ENCODE data around the gene BCL11A. TPM values are rescaled to one million over a fixed set of nuclear protein-coding genes. Genes with fewer than 3 reads are reported as not detected.

Gene BCL11A
- total and polyA plus RNA-seq, 2 experiments from 2014 or later = 57.5 to 77.6 TPM

DNA sequence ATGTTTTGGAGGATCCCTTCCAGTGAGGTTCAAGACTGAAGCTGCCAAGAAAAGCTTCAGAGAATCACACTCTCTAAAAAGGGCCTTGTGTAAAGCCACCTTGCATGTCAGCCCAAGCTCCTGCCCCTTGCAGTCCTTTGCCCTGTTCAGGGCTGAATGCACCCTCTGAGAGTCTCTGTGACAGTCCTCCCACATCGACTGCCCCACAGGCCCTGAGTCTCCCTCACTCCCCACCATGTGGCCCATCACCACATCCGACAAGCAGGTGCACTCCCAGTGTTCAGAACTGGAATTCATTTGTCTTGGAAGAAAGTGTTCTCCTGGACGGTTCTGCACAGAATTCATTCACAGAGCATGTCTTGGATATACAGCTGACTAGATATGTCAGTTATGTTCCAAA is 31.0 kb downstream of the BCL11A start:
- no peak overlapping the region for H3K27ac Mint-ChIP-seq
- H3K79me2 ChIP-seq (replicated peaks; ENCODE audit: insufficient read depth) = peaks cover 99% of the 10 kb centered on the region
- ATAC-seq = no peak; the same call in 1 of the 3 replicates

DNA sequence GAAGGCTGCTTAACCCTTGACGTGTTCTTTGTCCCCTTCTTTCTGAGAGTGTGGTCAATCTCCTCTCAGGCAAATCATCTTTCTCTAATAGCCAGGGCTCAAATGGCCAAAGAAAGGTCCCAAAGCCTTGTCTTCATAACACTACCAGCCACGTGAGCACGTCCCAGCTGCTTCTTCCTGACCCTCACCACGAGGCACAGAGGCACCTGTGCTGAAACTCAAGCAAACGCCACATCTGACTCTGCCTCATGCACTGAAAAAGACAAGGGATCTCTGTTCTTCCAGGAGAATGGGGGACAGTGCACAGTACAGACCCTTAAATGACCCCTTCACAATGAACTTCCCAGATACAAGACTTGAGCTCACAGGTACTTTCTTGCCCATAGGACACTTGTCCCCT is 31.8 kb downstream of the BCL11A start:
- no peak for DNase-seq (ENCODE audit: low spot score)
- H3K4me1 Mint-ChIP-seq = peaks cover 86% of the 10 kb centered on the region
- no peaks in the 10 kb centered on the region for H3F3A ChIP-seq (replicated peaks; ENCODE audit: low read depth)
- H3K27me3 ChIP-seq (ENCODE audit: insufficient read depth) = no peaks in the 10 kb centered on the region
- H3K27ac ChIP-seq (ENCODE audit: low read depth) = peak overlapping the region; percentile 91; the same call in 1 of the 2 replicates
- H3K79me2 ChIP-seq (replicated peaks; ENCODE audit: insufficient read depth) = peaks cover 99% of the 10 kb centered on the region
- H3K36me3 ChIP-seq (ENCODE audit: insufficient read depth) = 0 out of 2 replicates have a peak, but pooled peaks cover 3% of the 10 kb centered on the region
- peak overlapping the region; percentile 17; the same call in 1 of the 3 replicates for H3K4me3 Mint-ChIP-seq
- no peak overlapping the region; the same call in 1 of the 2 replicates for H3K4me2 ChIP-seq
- H3K36me3 Mint-ChIP-seq (ENCODE audit: low read depth) = peaks cover 18% of the 10 kb centered on the region
- no peaks in the 10 kb centered on the region for H3K9me2 ChIP-seq (ENCODE audit: insufficient read depth)
- H3K4me1 ChIP-seq (ENCODE audit: insufficient read depth) = peaks cover 93% of the 10 kb centered on the region
- peaks cover 8% of the 10 kb centered on the region for H3K27me3 Mint-ChIP-seq (ENCODE audit: insufficient read depth, low read depth, poor library complexity)
- peaks cover 31% of the 10 kb centered on the region for H4K20me1 ChIP-seq (replicated peaks; ENCODE audit: insufficient read depth)
- no peaks in the 10 kb centered on the region for H3K9me3 Mint-ChIP-seq
- no peak overlapping the region for H2AFZ ChIP-seq
- TF ChIP-seq, protein P1, sequence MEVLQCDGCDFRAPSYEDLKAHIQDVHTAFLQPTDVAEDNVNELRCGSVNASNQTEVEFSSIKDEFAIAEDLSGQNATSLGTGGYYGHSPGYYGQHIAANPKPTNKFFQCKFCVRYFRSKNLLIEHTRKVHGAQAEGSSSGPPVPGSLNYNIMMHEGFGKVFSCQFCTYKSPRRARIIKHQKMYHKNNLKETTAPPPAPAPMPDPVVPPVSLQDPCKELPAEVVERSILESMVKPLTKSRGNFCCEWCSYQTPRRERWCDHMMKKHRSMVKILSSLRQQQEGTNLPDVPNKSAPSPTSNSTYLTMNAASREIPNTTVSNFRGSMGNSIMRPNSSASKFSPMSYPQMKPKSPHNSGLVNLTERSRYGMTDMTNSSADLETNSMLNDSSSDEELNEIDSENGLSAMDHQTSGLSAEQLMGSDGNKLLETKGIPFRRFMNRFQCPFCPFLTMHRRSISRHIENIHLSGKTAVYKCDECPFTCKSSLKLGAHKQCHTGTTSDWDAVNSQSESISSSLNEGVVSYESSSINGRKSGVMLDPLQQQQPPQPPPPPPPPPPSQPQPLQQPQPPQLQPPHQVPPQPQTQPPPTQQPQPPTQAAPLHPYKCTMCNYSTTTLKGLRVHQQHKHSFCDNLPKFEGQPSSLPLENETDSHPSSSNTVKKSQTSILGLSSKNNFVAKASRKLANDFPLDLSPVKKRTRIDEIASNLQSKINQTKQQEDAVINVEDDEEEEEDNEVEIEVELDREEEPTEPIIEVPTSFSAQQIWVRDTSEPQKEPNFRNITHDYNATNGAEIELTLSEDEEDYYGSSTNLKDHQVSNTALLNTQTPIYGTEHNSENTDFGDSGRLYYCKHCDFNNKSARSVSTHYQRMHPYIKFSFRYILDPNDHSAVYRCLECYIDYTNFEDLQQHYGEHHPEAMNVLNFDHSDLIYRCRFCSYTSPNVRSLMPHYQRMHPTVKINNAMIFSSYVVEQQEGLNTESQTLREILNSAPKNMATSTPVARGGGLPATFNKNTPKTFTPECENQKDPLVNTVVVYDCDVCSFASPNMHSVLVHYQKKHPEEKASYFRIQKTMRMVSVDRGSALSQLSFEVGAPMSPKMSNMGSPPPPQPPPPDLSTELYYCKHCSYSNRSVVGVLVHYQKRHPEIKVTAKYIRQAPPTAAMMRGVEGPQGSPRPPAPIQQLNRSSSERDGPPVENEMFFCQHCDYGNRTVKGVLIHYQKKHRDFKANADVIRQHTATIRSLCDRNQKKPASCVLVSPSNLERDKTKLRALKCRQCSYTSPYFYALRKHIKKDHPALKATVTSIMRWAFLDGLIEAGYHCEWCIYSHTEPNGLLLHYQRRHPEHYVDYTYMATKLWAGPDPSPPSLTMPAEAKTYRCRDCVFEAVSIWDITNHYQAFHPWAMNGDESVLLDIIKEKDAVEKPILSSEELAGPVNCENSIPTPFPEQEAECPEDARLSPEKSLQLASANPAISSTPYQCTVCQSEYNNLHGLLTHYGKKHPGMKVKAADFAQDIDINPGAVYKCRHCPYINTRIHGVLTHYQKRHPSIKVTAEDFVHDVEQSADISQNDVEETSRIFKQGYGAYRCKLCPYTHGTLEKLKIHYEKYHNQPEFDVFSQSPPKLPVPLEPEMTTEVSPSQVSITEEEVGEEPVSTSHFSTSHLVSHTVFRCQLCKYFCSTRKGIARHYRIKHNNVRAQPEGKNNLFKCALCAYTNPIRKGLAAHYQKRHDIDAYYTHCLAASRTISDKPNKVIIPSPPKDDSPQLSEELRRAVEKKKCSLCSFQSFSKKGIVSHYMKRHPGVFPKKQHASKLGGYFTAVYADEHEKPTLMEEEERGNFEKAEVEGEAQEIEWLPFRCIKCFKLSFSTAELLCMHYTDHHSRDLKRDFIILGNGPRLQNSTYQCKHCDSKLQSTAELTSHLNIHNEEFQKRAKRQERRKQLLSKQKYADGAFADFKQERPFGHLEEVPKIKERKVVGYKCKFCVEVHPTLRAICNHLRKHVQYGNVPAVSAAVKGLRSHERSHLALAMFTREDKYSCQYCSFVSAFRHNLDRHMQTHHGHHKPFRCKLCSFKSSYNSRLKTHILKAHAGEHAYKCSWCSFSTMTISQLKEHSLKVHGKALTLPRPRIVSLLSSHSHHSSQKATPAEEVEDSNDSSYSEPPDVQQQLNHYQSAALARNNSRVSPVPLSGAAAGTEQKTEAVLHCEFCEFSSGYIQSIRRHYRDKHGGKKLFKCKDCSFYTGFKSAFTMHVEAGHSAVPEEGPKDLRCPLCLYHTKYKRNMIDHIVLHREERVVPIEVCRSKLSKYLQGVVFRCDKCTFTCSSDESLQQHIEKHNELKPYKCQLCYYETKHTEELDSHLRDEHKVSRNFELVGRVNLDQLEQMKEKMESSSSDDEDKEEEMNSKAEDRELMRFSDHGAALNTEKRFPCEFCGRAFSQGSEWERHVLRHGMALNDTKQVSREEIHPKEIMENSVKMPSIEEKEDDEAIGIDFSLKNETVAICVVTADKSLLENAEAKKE (CRISPR knock-in tag; IDR thresholded peaks at IDR 0.05) = no peak
- TF ChIP-seq EZH2 (IDR thresholded peaks at IDR 0.05; ENCODE audit: low read depth, unreplicated experiment) (no peak), STAT1 (IDR thresholded peaks at IDR 0.05; ENCODE audit: unreplicated experiment) (no peak), EZH2phosphoT487 (IDR thresholded peaks at IDR 0.05; ENCODE audit: unreplicated experiment) (no peak), CREB1 (CRISPR knock-in tag; IDR thresholded peaks at IDR 0.05; ENCODE audit: low read depth) (no peak), POLR2AphosphoS5 (IDR thresholded peaks at IDR 0.05; ENCODE audit: low read depth) (no peak)
- peak overlapping the region; percentile 66 for H3K27ac Mint-ChIP-seq
- H3K4me3 ChIP-seq = no peak overlapping the region
- ATAC-seq = no peak; the same call in 2 of the 3 replicates

More for the DNA sequence above, 31.0 kb downstream of the BCL11A start:
- Histone ChIP-seq H3K9me2 (ENCODE audit: insufficient read depth) (no peaks in the 10 kb centered on the region), H3K4me2 (no peak overlapping the region), H3K27ac (ENCODE audit: low read depth) (peak overlapping the region; percentile 91; the same call in 1 of the 2 replicates), H3K4me3 (no peak overlapping the region), H3F3A (replicated peaks; ENCODE audit: low read depth) (no peaks in the 10 kb centered on the region), H3K27me3 (ENCODE audit: insufficient read depth) (no peaks in the 10 kb centered on the region), H4K20me1 (replicated peaks; ENCODE audit: insufficient read depth) (peaks cover 38% of the 10 kb centered on the region), H3K4me1 (ENCODE audit: insufficient read depth) (peaks cover 91% of the 10 kb centered on the region), H2AFZ (no peak overlapping the region), H3K36me3 (ENCODE audit: insufficient read depth) (0 out of 2 replicates have a peak, but pooled peaks cover 3% of the 10 kb centered on the region)
- no peak overlapping the region for H3K4me3 Mint-ChIP-seq
- H3K27me3 Mint-ChIP-seq (ENCODE audit: insufficient read depth, low read depth, poor library complexity) = peaks cover 5% of the 10 kb centered on the region
- peaks cover 17% of the 10 kb centered on the region for H3K36me3 Mint-ChIP-seq (ENCODE audit: low read depth)
- no peak for TF ChIP-seq ZNF114 (CRISPR knock-in tag; IDR thresholded peaks at IDR 0.05)
- no peak for TF ChIP-seq NANOG (IDR thresholded peaks at IDR 0.05; ENCODE audit: borderline replicate concordance)
- TF ChIP-seq JUNB (IDR thresholded peaks at IDR 0.05; ENCODE audit: unreplicated experiment) = no peak
- peaks cover 87% of the 10 kb centered on the region for H3K4me1 Mint-ChIP-seq
- no peak for DNase-seq (ENCODE audit: low spot score)
- no peaks in the 10 kb centered on the region for H3K9me3 Mint-ChIP-seq

All from GM23338 (cell line).